Endothelial cell of umbilical vein (primary cell): Measurements from ENCODE around the gene RBFOX1. TPM values are rescaled to one million over a fixed set of nuclear protein-coding genes. Genes with fewer than 3 reads are reported as not detected.

Source experiments
- BruUV-seq: library from RNA; stranded (reverse); fragments of 400-500 nt; replicated peaks from 2 replicates; lab custom pipeline; 2021; lab: Mats Ljungman, UMichigan
- CTCF ChIA-PET: fragments of 300-600, 350-600 bp; sonication (Branson Sonifier 250); formaldehyde crosslinking; loops from one replicate; lab custom pipeline; 2021; ENCODE audit warnings: antibody characterized with exemption, inconsistent platforms; lab: Charles Lee
- POLR2A ChIA-PET: fragments of 300-600, 350-600 bp; sonication (Branson Sonifier 250); formaldehyde crosslinking; loops from one replicate; lab custom pipeline; 2021; ENCODE audit warnings: antibody characterized with exemption, inconsistent platforms; lab: Charles Lee
- DNase-seq: peaks from one replicate; pipeline ENCODE4 v3.0.0-alpha.2; 2011; ENCODE audit warnings: low read depth, low spot score
- FAIRE-seq: peaks from 2 replicates; lab custom pipeline; 2011; peaks lifted over from hg19 to GRCh38; lab: Jason Lieb, UNC
- H2AFZ ChIP-seq: 2 replicates; pipeline ENCODE4 v1.6.0; 2012; ENCODE audit warnings: low read depth, low read length, control low read depth, inconsistent platforms
- H3K27ac ChIP-seq: 2 replicates; pipeline ENCODE4 v1.5.1; 2011; ENCODE audit warnings: low read depth, mild to moderate bottlenecking, control low read depth, low read length, moderate library complexity; ENCODE audit not compliant: insufficient read depth
- H3K27me3 ChIP-seq, 2 experiments: 2 replicates each; pipeline versions ENCODE4 v1.6.0 to v1.6.1; 2011; ENCODE audit warnings: low read length in 2 of 2, mixed read lengths in 1 of 2; ENCODE audit not compliant: control insufficient read depth in 2 of 2, insufficient read depth in 2 of 2
- H3K36me3 ChIP-seq, 2 experiments: 2 replicates in 1 of 2; 3 replicates in 1 of 2; pipeline ENCODE4 v1.5.1; 2011; ENCODE audit warnings: low read length in 2 of 2, mild to moderate bottlenecking in 1 of 2, moderate library complexity in 1 of 2; ENCODE audit not compliant: control insufficient read depth in 2 of 2, insufficient read depth in 2 of 2; ENCODE audit errors: extremely low read depth in 1 of 2
- H3K4me1 ChIP-seq: 3 replicates; pipeline ENCODE4 v1.5.1; 2011; ENCODE audit warnings: mild to moderate bottlenecking, low read length; ENCODE audit not compliant: control insufficient read depth, insufficient read depth; ENCODE audit errors: extremely low read depth
- H3K4me2 ChIP-seq: 2 replicates; pipeline ENCODE4 v1.6.1; 2011; ENCODE audit warnings: low read length, control low read depth, mixed read lengths; ENCODE audit not compliant: insufficient read depth
- H3K4me3 ChIP-seq, 3 experiments: fragments of 200-600 bp in 1 of 3; sonication (generic), shearing (Covaris generic) in 1 of 3; replicated peaks in 1 of 3; 2 replicates each; pipeline ENCODE4 v1.5.1; 2011 to 2016; ENCODE audit warnings: control low read depth in 3 of 3, low read length in 3 of 3, mild to moderate bottlenecking in 2 of 3, inconsistent platforms in 1 of 3, low read depth in 1 of 3, moderate library complexity in 1 of 3; ENCODE audit not compliant: insufficient read depth in 1 of 3
- H3K79me2 ChIP-seq: 2 replicates; pipeline ENCODE4 v1.6.0; 2012; ENCODE audit warnings: low read length, inconsistent platforms; ENCODE audit not compliant: control insufficient read depth, insufficient read depth
- H3K9ac ChIP-seq: replicated peaks from 2 replicates; pipeline ENCODE3; 2011; ENCODE audit warnings: low read length, control low read depth; ENCODE audit not compliant: insufficient read depth; ENCODE audit errors: extremely low read depth
- H3K9me1 ChIP-seq: replicated peaks from 3 replicates; pipeline ENCODE4 v1.6.0; 2011; ENCODE audit warnings: mild to moderate bottlenecking, low read length; ENCODE audit not compliant: control insufficient read depth, insufficient read depth; ENCODE audit errors: extremely low read depth
- H3K9me3 ChIP-seq: replicated peaks from 2 replicates; pipeline ENCODE4 v1.5.1; 2012; ENCODE audit warnings: low read length, inconsistent platforms; ENCODE audit not compliant: control insufficient read depth, insufficient read depth
- H4K20me1 ChIP-seq: replicated peaks from 2 replicates; pipeline ENCODE3; 2011; ENCODE audit warnings: mild to moderate bottlenecking, low read length; ENCODE audit not compliant: control insufficient read depth, insufficient read depth; ENCODE audit errors: extremely low read depth
- CTCF ChIP-seq, 2 donors: IDR thresholded peaks; 1 replicate in 1 of 2; 2 replicates in 1 of 2; pipeline ENCODE4 v1.5.1; 2011; ENCODE audit warnings: low read length in 2 of 2, mild to moderate bottlenecking in 2 of 2, moderate library complexity in 2 of 2, control low read depth in 1 of 2, inconsistent platforms in 1 of 2, low read depth in 1 of 2; ENCODE audit not compliant: insufficient read depth in 1 of 2; ENCODE audit errors: extremely low read depth in 1 of 2
- EZH2 ChIP-seq: IDR thresholded peaks from 2 replicates; pipeline ENCODE4 v1.6.1; 2012; ENCODE audit warnings: borderline replicate concordance, low read depth, mild to moderate bottlenecking, moderate library complexity, low read length, inconsistent platforms; ENCODE audit not compliant: severe bottlenecking
- FOS ChIP-seq: IDR thresholded peaks from 2 replicates; pipeline ENCODE4 v1.6.1; 2011; ENCODE audit warnings: mild to moderate bottlenecking, low read length, moderate library complexity, borderline replicate concordance; ENCODE audit not compliant: insufficient read depth
- MAX ChIP-seq: IDR thresholded peaks from 2 replicates; pipeline ENCODE4 v1.6.1; 2011; ENCODE audit not compliant: insufficient read depth, insufficient read length
- MYC ChIP-seq: IDR thresholded peaks from one replicate; pipeline ENCODE4 v1.6.1; 2011; ENCODE audit warnings: mild to moderate bottlenecking, low read depth, low read length
- POLR2A ChIP-seq: IDR thresholded peaks from 2 replicates; pipeline ENCODE4 v1.6.1; 2012; ENCODE audit warnings: low read depth, mild to moderate bottlenecking, control low read depth, low read length
- dilution Hi-C: fragments of 300-500 bp; cut with MboI; formaldehyde crosslinking; loops from one replicate; pipeline ENCODE4 v1.15.0; 2019; ENCODE audit warnings: low sequenced_read_pairs; ENCODE audit not compliant: extremely low pct_ligation_motif_present
- intact Hi-C: fragments of 100-400 bp; cut with micrococcal nuclease; formaldehyde crosslinking; loops from one replicate; pipeline ENCODE4 v1.10.0; 2022
- polyA plus RNA-seq, 4 experiments: library from polyadenylated mRNA; depleted of rRNA in 3 of 4; stranded (reverse) in 3 of 4; unstranded in 1 of 4; fragments of >200 nt; gene quantifications; 2 replicates each; pipeline versions ENCODE4 v1.2.1 to v1.2.3, GENCODE V29; 2011 to 2012; ENCODE audit warnings: missing spikeins in 1 of 4
- total RNA-seq: library from RNA; stranded (reverse); gene quantifications from 2 replicates; pipeline ENCODE4 v1.2.3, GENCODE V29; 2021

RBFOX1 gene
- total and polyA plus RNA-seq, 2 donors (not counting 3 experiments of a cell fraction or from before 2014, with no cell fraction given), result not detected

GRCh38 chr16:7393680-7394079, 61.0 kb downstream of the RBFOX1 start:
- dilution Hi-C loops (no loop called here), intact Hi-C loops (no loop called here)
- POLR2A ChIA-PET, result no interaction called here
- no peak overlapping the region for H3K4me2 ChIP-seq
- H3K9me1 ChIP-seq, result no peaks in the 10 kb centered on the region
- peaks cover 5% of the 10 kb centered on the region for H3K9me3 ChIP-seq
- FAIRE-seq (no peak), DNase-seq (no peak)
- CTCF ChIA-PET, result no interaction called here
- no peak overlapping the region for H2AFZ ChIP-seq
- H3K27ac ChIP-seq, result no peak overlapping the region
- no peak overlapping the region for H3K4me3 ChIP-seq
- H3K36me3 ChIP-seq, result no peaks in the 10 kb centered on the region
- BruUV-seq, result no TSS peak
- no peaks in the 10 kb centered on the region for H3K79me2 ChIP-seq
- H3K27me3 ChIP-seq, result no peaks in the 10 kb centered on the region
- no peak overlapping the region for H3K9ac ChIP-seq
- TF ChIP-seq EZH2 (no peak), MAX (no peak), CTCF (IDR thresholded peaks at IDR 0.05; ENCODE audit: extremely low read depth in 1 of 2, insufficient read depth in 1 of 2, low read depth in 1 of 2, low read length in 2 of 2) (no peak), POLR2A (no peak), FOS (no peak), MYC (no peak)
- no peaks in the 10 kb centered on the region for H3K4me1 ChIP-seq
- H4K20me1 ChIP-seq, result no peaks in the 10 kb centered on the region
